Measurements from ENCODE around the gene GTPBP1. TPM values are rescaled to one million over a fixed set of nuclear protein-coding genes. Genes with fewer than 3 reads are reported as not detected.

GTPBP1 gene
- total and polyA plus RNA-seq, 2 of the 13 experiments (the other 11 are each of a cell fraction or from before 2014, with no cell fraction given), result 22.3 to 27.0 TPM

- TF ChIP-seq TARDBP (CRISPR knock-in tag; IDR thresholded peaks at IDR 0.05) (no peak), PBX3 (CRISPR knock-in tag; IDR thresholded peaks at IDR 0.05; ENCODE audit: borderline replicate concordance) (no peak), TBP (CRISPR knock-in tag; IDR thresholded peaks at IDR 0.05) (no peak), PHF5A (CRISPR knock-in tag; IDR thresholded peaks at IDR 0.05; ENCODE audit: low read depth, unreplicated experiment) (peak; percentile 17), PAXIP1 (CRISPR knock-in tag; conservative IDR thresholded peaks at IDR 0.05) (0 out of 2 replicates have a peak, but pooled peaks have one; percentile 38), ZNF260 (CRISPR knock-in tag; IDR thresholded peaks at IDR 0.05; ENCODE audit: borderline replicate concordance, low read depth) (no peak), ASH2L (IDR thresholded peaks at IDR 0.05; ENCODE audit: insufficient read length, low read depth, low read length) (no peak), THAP9 (CRISPR knock-in tag; IDR thresholded peaks at IDR 0.05; ENCODE audit: borderline replicate concordance) (no peak), ZFP1 (CRISPR knock-in tag; IDR thresholded peaks at IDR 0.05) (0 out of 2 replicates have a peak, but pooled peaks have one; percentile 35), HNRNPK (IDR thresholded peaks at IDR 0.05; ENCODE audit: low read depth, low read length, poor library complexity, severe bottlenecking) (no peak), ZNF337 (CRISPR knock-in tag; IDR thresholded peaks at IDR 0.05; ENCODE audit: borderline replicate concordance, low read depth) (no peak), ZC3H4 (CRISPR knock-in tag; IDR thresholded peaks at IDR 0.05; ENCODE audit: borderline replicate concordance) (no peak), HDAC6 (IDR thresholded peaks at IDR 0.05; ENCODE audit: low read depth, low read length) (no peak), TRIM22 (IDR thresholded peaks at IDR 0.05) (no peak), SP5 (CRISPR knock-in tag; IDR thresholded peaks at IDR 0.05; ENCODE audit: borderline replicate concordance, low read depth) (no peak)
Observed at GRCh38 chr22:38704654-38705234, 1.0 kb upstream of the GTPBP1 start (continued).
